K562 (cell line): ENCODE measurements around the gene CFAP97D1. TPM values are rescaled to one million over a fixed set of nuclear protein-coding genes. Genes with fewer than 3 reads are reported as not detected.

Experiments used
- ATAC-seq: fragments of 200-7000 bp; cut with Tn5 transposase; 3 replicates; pipeline ENCODE4 v1.9.1; 2020; ENCODE audit warnings: moderate library complexity
- BruUV-seq: library from RNA; stranded (reverse); fragments of 400-500 nt; replicated peaks from 2 replicates; lab custom pipeline; 2021; lab: Mats Ljungman, UMichigan
- CTCF ChIA-PET: fragments of 300-600 bp; formaldehyde crosslinking; extraction: SDS; loops from one replicate; lab custom pipeline; 2021; ENCODE audit warnings: low intra/inter-chr PET ratio; lab: Yijun Ruan, JAX
- POLR2A ChIA-PET: fragments of 300-600, 350-650 bp; sonication (Branson Sonifier 250); formaldehyde crosslinking; extraction: SDS; loops from one replicate; lab custom pipeline; 2021; ENCODE audit warnings: antibody characterized with exemption, inconsistent platforms; lab: Yijun Ruan, JAX
- DNase-seq, 4 experiments: peaks; one replicate each; pipeline versions ENCODE4 v3.0.0 to v3.0.0-alpha.2; 2011 to 2018; ENCODE audit warnings: low spot score in 3 of 4, mixed read lengths in 3 of 4; ENCODE audit errors: extremely low read depth in 1 of 4
- FAIRE-seq: peaks from 2 replicates; lab custom pipeline; 2011; peaks lifted over from hg19 to GRCh38; lab: Jason Lieb, UNC
- H2AFZ ChIP-seq: 2 replicates; pipeline ENCODE4 v1.6.0; 2011; ENCODE audit warnings: low read depth, low read length, control low read depth, inconsistent platforms
- H3K27ac ChIP-seq: fragments of 200-600 bp; 3 replicates; pipeline ENCODE4 v1.8.0; 2011; ENCODE audit warnings: low read depth, mild to moderate bottlenecking, control low read depth, inconsistent platforms, low read length, moderate library complexity, mixed read lengths; ENCODE audit errors: extremely low read depth
- H3K27me3 ChIP-seq, 2 experiments: fragments of 300-600 bp in 1 of 2; 2 replicates in 1 of 2; 3 replicates in 1 of 2; pipeline versions ENCODE4 v1.6.0 to v1.8.0; 2011; ENCODE audit warnings: inconsistent platforms in 2 of 2, low read length in 2 of 2, mild to moderate bottlenecking in 1 of 2, mixed read lengths in 1 of 2, moderate library complexity in 1 of 2; ENCODE audit not compliant: control insufficient read depth in 2 of 2, insufficient read depth in 2 of 2
- H3K36me3 ChIP-seq: fragments of 300-600 bp; 3 replicates; pipeline ENCODE4 v1.8.0; 2011; ENCODE audit warnings: mild to moderate bottlenecking, low read length, inconsistent platforms; ENCODE audit not compliant: control insufficient read depth, insufficient read depth
- H3K4me1 ChIP-seq, 2 experiments: fragments of 200-600 bp in 1 of 2; replicated peaks in 1 of 2; 2 replicates in 1 of 2; 3 replicates in 1 of 2; pipeline versions ENCODE4 v1.5.1 to v1.8.0; 2011; ENCODE audit warnings: inconsistent platforms in 2 of 2, low read length in 2 of 2, mild to moderate bottlenecking in 1 of 2, mixed read lengths in 1 of 2, moderate library complexity in 1 of 2; ENCODE audit not compliant: control insufficient read depth in 2 of 2, insufficient read depth in 2 of 2
- H3K4me2 ChIP-seq: 2 replicates; pipeline ENCODE4 v1.6.1; 2011; ENCODE audit warnings: low read length, control low read depth, inconsistent platforms, mixed read lengths; ENCODE audit not compliant: insufficient read depth
- H3K4me3 ChIP-seq: fragments of 200-600 bp; sonication (generic), shearing (Covaris generic); 2 replicates; pipeline ENCODE4 v1.5.1; 2016; ENCODE audit warnings: control low read depth, inconsistent platforms
- H3K79me2 ChIP-seq: fragments of 200-600 bp; 3 replicates; pipeline ENCODE4 v1.8.0; 2011; ENCODE audit warnings: low read length, inconsistent platforms; ENCODE audit not compliant: control insufficient read depth, insufficient read depth
- H3K9ac ChIP-seq, 2 experiments: 2 replicates each; pipeline versions ENCODE4 v1.6.0 to v1.6.1; 2011; ENCODE audit warnings: low read depth in 2 of 2, low read length in 2 of 2, control low read depth in 1 of 2, inconsistent platforms in 1 of 2, mild to moderate bottlenecking in 1 of 2, mixed read lengths in 1 of 2; ENCODE audit not compliant: insufficient read depth in 1 of 2
- H3K9me1 ChIP-seq: one replicate; pipeline ENCODE4 v1.6.0; 2011; ENCODE audit warnings: inconsistent platforms, mild to moderate bottlenecking, low read length, moderate library complexity; ENCODE audit not compliant: control insufficient read depth, insufficient read depth
- H3K9me3 ChIP-seq: replicated peaks from 2 replicates; pipeline ENCODE4 v1.5.1; 2011; ENCODE audit warnings: low read depth, low read length, inconsistent platforms; ENCODE audit not compliant: control insufficient read depth, insufficient read depth
- H4K20me1 ChIP-seq: replicated peaks from 2 replicates; pipeline ENCODE4 v1.6.1; 2011; ENCODE audit warnings: low read length, inconsistent platforms, mixed read lengths; ENCODE audit not compliant: control insufficient read depth, insufficient read depth
- DIDO1 ChIP-seq: fragments of 450-650 bp; IDR thresholded peaks from 2 replicates; pipeline ENCODE4 v1.6.1; 2016; ENCODE audit warnings: low read depth, missing biosample characterization, missing genetic modification characterization
- FIP1L1 ChIP-seq: fragments of 200-400 bp; formaldehyde crosslinking; IDR thresholded peaks from 2 replicates; pipeline ENCODE4 v1.6.1; 2018; ENCODE audit warnings: mild to moderate bottlenecking, low read depth, low read length; ENCODE audit not compliant: poor library complexity, severe bottlenecking
- FOXK1 ChIP-seq: sonication (generic); formaldehyde crosslinking; IDR thresholded peaks from 2 replicates; pipeline ENCODE4 v1.8.0; 2022; ENCODE audit warnings: missing genetic modification reagents, mild to moderate bottlenecking, borderline replicate concordance
- GATA2 ChIP-seq: sonication (generic); formaldehyde crosslinking; IDR thresholded peaks from 2 replicates; pipeline ENCODE4 v1.4.0; 2020; ENCODE audit warnings: mild to moderate bottlenecking, missing genetic modification reagents
- MTF1 ChIP-seq: fragments of 250-450 bp; sonication (Bioruptor Pico); IDR thresholded peaks from 2 replicates; pipeline ENCODE4 v1.9.0; 2021; ENCODE audit warnings: moderate library complexity, mild to moderate bottlenecking, inconsistent platforms, borderline replicate concordance
- PTTG1 ChIP-seq: fragments of 450-650 bp; IDR thresholded peaks from 2 replicates; pipeline ENCODE4 v1.6.1; 2016; ENCODE audit warnings: low read depth, mild to moderate bottlenecking, missing genetic modification characterization, missing compliant biosample characterization
- RAD21 ChIP-seq, 2 experiments: fragments of 250-450 bp in 1 of 2; fragments of 450-650 bp in 1 of 2; sonication (Bioruptor Pico) in 1 of 2; formaldehyde crosslinking in 1 of 2; IDR thresholded peaks in 1 of 2; conservative IDR thresholded peaks in 1 of 2; 2 replicates each; pipeline versions ENCODE4 v1.4.0 to v1.8.0; 2020 to 2022; ENCODE audit warnings: mild to moderate bottlenecking in 2 of 2, moderate library complexity in 1 of 2
- STAT5A ChIP-seq: IDR thresholded peaks from 2 replicates; pipeline ENCODE4 v1.6.1; 2012; ENCODE audit warnings: low read length, inconsistent platforms, borderline replicate concordance
- ZNF589 ChIP-seq: fragments of 200-800 bp; sonication (Bioruptor generic); IDR thresholded peaks from 2 replicates; pipeline ENCODE4 v1.6.1; 2016; ENCODE audit warnings: low read depth, missing genetic modification characterization, missing compliant biosample characterization
- ZNF695 ChIP-seq: fragments of 450-650 bp; formaldehyde crosslinking; IDR thresholded peaks from 2 replicates; pipeline ENCODE4 v1.4.0; 2020; ENCODE audit warnings: mild to moderate bottlenecking, moderate library complexity
- WGBS: fragments of 100-300 bp; shearing (Covaris generic); methylation state at CpG from one replicate; pipeline ENCODE4 v1.1.6; 2016; ENCODE audit warnings: low coverage, mixed read lengths; ENCODE audit not compliant: insufficient coverage; ENCODE audit errors: missing lambda C conversion rate; 5-methylcytosine and 5-hydroxymethylcytosine counted together
- in situ Hi-C: fragments of 300-500 bp; cut with MboI; formaldehyde crosslinking; loops from 4 replicates; pipeline ENCODE4 v1.15.0; 2018; ENCODE audit warnings: inconsistent platforms, mixed read lengths
- intact Hi-C: fragments of 100-400 bp; cut with micrococcal nuclease; formaldehyde crosslinking; loops from 2 replicates; pipeline ENCODE4 v1.14.2; 2022
- polyA plus RNA-seq, 8 experiments: library from polyadenylated mRNA; depleted of rRNA in 4 of 8; stranded (reverse) in 5 of 8; unstranded in 3 of 8; fragments of >200 nt; fragmentation: Nextera tagmentation in 2 of 8; fragmentation: Illumina TruSeq in 1 of 8; extraction: Ambion mirVana in 2 of 8; extraction: Trizol in 1 of 8; gene quantifications; 2 replicates each; pipeline versions ENCODE4 v1.2.1 to v1.2.3, GENCODE V29; 2011 to 2014; ENCODE audit warnings: inconsistent platforms in 1 of 8, missing spikeins in 1 of 8
- total RNA-seq, 7 experiments: library from RNA; depleted of rRNA in 6 of 7; stranded (reverse); fragments of >200 nt in 6 of 7; fragmentation: Illumina TruSeq in 2 of 7; extraction: Trizol in 2 of 7; gene quantifications; 2 replicates each; pipeline versions ENCODE4 v1.2.1 to v1.2.3, GENCODE V29; 2011 to 2021; ENCODE audit warnings: low replicate concordance in 1 of 7
- TF ChIP-seq, protein P1 (sequence below): sonication (generic); formaldehyde crosslinking; IDR thresholded peaks from 2 replicates; pipeline ENCODE4 v1.9.0; 2022; ENCODE audit warnings: mild to moderate bottlenecking, missing genetic modification reagents

Gene CFAP97D1
- total and polyA plus RNA-seq, 9 of the 15 experiments (the other 6 are each of a cell fraction or from before 2014, with no cell fraction given) = not detected

DNA sequence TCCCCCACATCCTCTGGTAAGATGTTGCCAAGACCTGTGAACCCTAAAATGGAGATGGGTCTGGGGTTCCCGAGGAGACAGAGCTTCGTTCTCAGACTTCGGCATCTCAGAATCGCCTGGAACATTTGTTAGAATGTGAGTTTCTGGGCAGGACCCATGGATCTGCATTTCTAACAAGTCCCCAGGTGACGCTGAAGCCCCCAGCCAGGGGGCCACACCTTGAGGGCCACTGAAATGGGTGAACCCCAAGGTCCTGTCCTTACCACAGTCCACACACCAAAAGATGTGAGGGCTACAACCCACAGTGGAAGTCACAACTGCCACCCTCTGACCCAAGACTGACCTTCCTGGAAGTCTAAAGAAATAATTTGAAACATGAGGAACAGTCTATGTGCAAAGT is 38.7 kb downstream of the CFAP97D1 start:
- BruUV-seq = no TSS peak
- Histone ChIP-seq H3K4me2 (no peak overlapping the region), H3K9me1 (no peaks in the 10 kb centered on the region), H3K36me3 (no peaks in the 10 kb centered on the region), H3K27ac (no peak overlapping the region), H2AFZ (no peak overlapping the region), H3K79me2 (no peaks in the 10 kb centered on the region), H3K9me3 (no peaks in the 10 kb centered on the region), H3K27me3 (no peaks in the 10 kb centered on the region), H3K9ac (no peak overlapping the region), H3K4me1 (peaks cover 0 to 3% of the 10 kb centered on the region in 2 experiments; a peak in 1 of 5 replicates), H4K20me1 (no peaks in the 10 kb centered on the region), H3K4me3 (no peak overlapping the region)
- ChIA-PET POLR2A (interaction anchor here (0.5 to 3.5 kb wide), 2 partner anchors 9 to 82 kb away, joined by 3 to 32 read pairs; no protein-coding TSS in a partner anchor), CTCF (no interaction called here)
- intact Hi-C loops = no loop called here
- no peak for ATAC-seq
- no peak for FAIRE-seq
- 57% methylated on average over 5 of the region's 5 CpGs for WGBS
- DNase-seq = no peak
- in situ Hi-C loops = no loop called here
- TF ChIP-seq ZNF695 (CRISPR knock-in tag) = no peak

DNA sequence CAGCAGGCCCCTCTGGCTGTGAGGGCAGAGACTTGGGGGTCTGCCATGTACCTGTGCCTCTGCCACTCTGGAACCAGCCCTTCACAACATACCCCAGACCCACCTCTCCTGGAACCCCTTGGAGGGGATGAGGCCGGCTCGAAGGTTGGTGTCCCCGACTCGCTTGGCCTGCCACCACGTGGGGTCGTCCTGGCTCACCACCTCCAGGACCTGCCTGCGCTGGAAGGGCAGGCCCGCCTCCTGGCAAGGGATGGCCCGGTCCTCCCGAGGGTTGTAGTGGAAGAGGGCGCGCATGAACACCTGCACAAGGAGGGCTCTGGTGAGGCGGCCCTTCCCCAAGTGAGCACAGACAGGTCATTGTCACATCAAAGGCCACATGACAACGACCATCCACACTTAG is 40.5 kb downstream of the CFAP97D1 start:
- intact Hi-C loops = no loop called here

More for the DNA sequence above, 40.5 kb downstream of the CFAP97D1 start:
- POLR2A ChIA-PET = no interaction called here
- Histone ChIP-seq H3K27me3 (no peaks in the 10 kb centered on the region), H3K4me3 (no peak overlapping the region), H3K36me3 (no peaks in the 10 kb centered on the region), H2AFZ (no peak overlapping the region), H3K27ac (no peak overlapping the region), H4K20me1 (no peaks in the 10 kb centered on the region), H3K4me2 (no peak overlapping the region), H3K9me3 (no peaks in the 10 kb centered on the region), H3K9me1 (no peaks in the 10 kb centered on the region), H3K79me2 (no peaks in the 10 kb centered on the region), H3K4me1 (peaks cover 0 to 3% of the 10 kb centered on the region in 2 experiments; a peak in 1 of 5 replicates), H3K9ac (no peak overlapping the region)
- in situ Hi-C loops = no loop called here
- DNase-seq (no peak), FAIRE-seq (no peak), ATAC-seq (no peak)
- 56% methylated on average over 13 of the region's 14 CpGs for WGBS
- no TSS peak for BruUV-seq
- TF ChIP-seq RAD21 (CRISPR knock-in tag; conservative IDR thresholded peaks at IDR 0.05 in 1 of 2, IDR thresholded peaks at IDR 0.05 in 1 of 2) (no peak), DIDO1 (no peak), GATA2 (CRISPR knock-in tag) (no peak), PTTG1 (tag) (no peak), ZNF589 (CRISPR knock-in tag) (no peak), MTF1 (CRISPR knock-in tag) (no peak), FIP1L1 (no peak), STAT5A (no peak), FOXK1 (CRISPR knock-in tag) (no peak)
- TF ChIP-seq, protein P1, sequence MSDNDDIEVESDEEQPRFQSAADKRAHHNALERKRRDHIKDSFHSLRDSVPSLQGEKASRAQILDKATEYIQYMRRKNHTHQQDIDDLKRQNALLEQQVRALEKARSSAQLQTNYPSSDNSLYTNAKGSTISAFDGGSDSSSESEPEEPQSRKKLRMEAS (CRISPR knock-in tag) = no peak
- CTCF ChIA-PET = no interaction called here
